HCT116 (cell line): Measurements from ENCODE around the gene PJA1. TPM values are rescaled to one million over a fixed set of nuclear protein-coding genes. Genes with fewer than 3 reads are reported as not detected.

ENCODE experiments used
- ATAC-seq: fragments of 200-7000 bp; cut with Tn5 transposase; 2 replicates; pipeline ENCODE4 v1.9.1; 2020; ENCODE audit warnings: mild to moderate bottlenecking, moderate library complexity
- BruUV-seq: library from RNA; stranded (reverse); fragments of 400-500 nt; replicated peaks from 2 replicates; lab custom pipeline; 2021; lab: Mats Ljungman, UMichigan
- CTCF ChIA-PET: fragments of 300-600 bp; sonication (Branson Sonifier 250); formaldehyde crosslinking; loops from one replicate; lab custom pipeline; 2021; ENCODE audit warnings: antibody characterized with exemption; lab: Charles Lee
- POLR2A ChIA-PET: fragments of 300-600, 350-600 bp; sonication (Branson Sonifier 250); formaldehyde crosslinking; loops from one replicate; lab custom pipeline; 2021; ENCODE audit warnings: antibody characterized with exemption; lab: Charles Lee
- RAD21 ChIA-PET, 2 experiments: fragments of 300-600 bp; sonication (Branson Sonifier 250); formaldehyde crosslinking; loops; one replicate each; lab custom pipeline; 2023; ENCODE audit warnings: low total read pairs in 2 of 2; ENCODE audit not compliant: uncharacterized antibody in 2 of 2, unreplicated experiment in 2 of 2, low non-redundant PET in 1 of 2; lab: Charles Lee
- DNase-seq: peaks from one replicate; pipeline ENCODE4 v3.0.0-alpha.2; 2010; ENCODE audit warnings: low read depth, low spot score
- H2AFZ ChIP-seq: fragments of 200-600 bp; shearing (Covaris generic), sonication (generic); 2 replicates; pipeline ENCODE4 v1.6.1; 2017; ENCODE audit warnings: low read depth, mixed run types, mixed read lengths, antibody characterized with exemption, low read length; ENCODE audit not compliant: poor library complexity, severe bottlenecking
- H3K27ac ChIP-seq: 2 replicates; pipeline ENCODE4 v1.5.1; 2012; ENCODE audit warnings: low read depth, low read length
- H3K27me3 ChIP-seq: fragments of 200-600 bp; sonication (generic); 2 replicates; pipeline ENCODE4 v1.6.1; 2016; ENCODE audit warnings: mixed run types, low read length, mixed read lengths; ENCODE audit not compliant: insufficient read depth
- H3K36me3 ChIP-seq, 2 experiments: fragments of 200-500 bp in 1 of 2; fragments of 200-600 bp in 1 of 2; sonication (Bioruptor generic) in 1 of 2; sonication (generic) in 1 of 2; 2 replicates each; pipeline versions ENCODE4 v1.5.1 to v1.6.1; 2014 to 2016; ENCODE audit warnings: low read length in 2 of 2, inconsistent platforms in 1 of 2, mixed read lengths in 1 of 2, mixed run types in 1 of 2; ENCODE audit not compliant: insufficient read depth in 2 of 2, control insufficient read depth in 1 of 2
- H3K4me1 ChIP-seq, 2 experiments: fragments of 200-600 bp in 1 of 2; sonication (generic) in 1 of 2; 2 replicates each; pipeline versions ENCODE4 v1.5.1 to v1.6.1; 2012 to 2017; ENCODE audit warnings: low read length in 2 of 2, inconsistent platforms in 1 of 2, mild to moderate bottlenecking in 1 of 2, mixed read lengths in 1 of 2, mixed run types in 1 of 2, moderate library complexity in 1 of 2; ENCODE audit not compliant: insufficient read depth in 2 of 2, control insufficient read depth in 1 of 2
- H3K4me2 ChIP-seq: fragments of 200-600 bp; sonication (generic); 2 replicates; pipeline ENCODE4 v1.6.1; 2017; ENCODE audit warnings: mixed run types, low read length, mixed read lengths
- H3K4me3 ChIP-seq, 2 experiments: fragments of 200-600 bp in 1 of 2; sonication (generic) in 1 of 2; replicated peaks in 1 of 2; 2 replicates each; pipeline ENCODE4 v1.5.1; 2011 to 2016; ENCODE audit warnings: low read length in 2 of 2, control low read depth in 1 of 2, low read depth in 1 of 2, mild to moderate bottlenecking in 1 of 2, mixed read lengths in 1 of 2, mixed run types in 1 of 2
- H3K79me2 ChIP-seq: fragments of 200-600 bp; sonication (generic); 2 replicates; pipeline ENCODE4 v1.6.1; 2017; ENCODE audit warnings: mild to moderate bottlenecking, mixed run types, low read length, moderate library complexity, mixed read lengths; ENCODE audit not compliant: insufficient read depth
- H3K9ac ChIP-seq: fragments of 200-600 bp; sonication (generic); 2 replicates; pipeline ENCODE4 v1.6.1; 2016; ENCODE audit warnings: low read length, mixed read lengths
- H3K9me2 ChIP-seq: fragments of 200-600 bp; sonication (generic), shearing (Covaris generic); 2 replicates; pipeline ENCODE4 v1.6.1; 2017; ENCODE audit warnings: mixed run types, mild to moderate bottlenecking, moderate library complexity; ENCODE audit not compliant: insufficient read depth
- H3K9me3 ChIP-seq, 2 experiments: fragments of 200-500 bp in 1 of 2; fragments of 200-600 bp in 1 of 2; sonication (Bioruptor generic) in 1 of 2; sonication (generic) in 1 of 2; 2 replicates each; pipeline ENCODE4 v1.6.1; 2014 to 2017; ENCODE audit warnings: low read length in 2 of 2, mixed read lengths in 2 of 2, inconsistent platforms in 1 of 2, low read depth in 1 of 2, mild to moderate bottlenecking in 1 of 2, mixed run types in 1 of 2, moderate library complexity in 1 of 2; ENCODE audit not compliant: control insufficient read depth in 1 of 2, insufficient read depth in 1 of 2
- H4K20me1 ChIP-seq: fragments of 200-600 bp; sonication (generic), shearing (Covaris generic); 2 replicates; pipeline ENCODE4 v1.6.1; 2017; ENCODE audit warnings: mixed run types, mild to moderate bottlenecking, moderate library complexity; ENCODE audit not compliant: insufficient read depth
- CBX3 ChIP-seq: IDR thresholded peaks from 2 replicates; pipeline ENCODE4 v1.6.1; 2012; ENCODE audit warnings: low read depth
- EGR1 ChIP-seq: IDR thresholded peaks from 2 replicates; pipeline ENCODE4 v1.6.1; 2012; ENCODE audit warnings: low read depth
- ELF1 ChIP-seq: IDR thresholded peaks from 2 replicates; pipeline ENCODE4 v1.6.1; 2012; ENCODE audit warnings: low read depth, borderline replicate concordance
- POLR2A ChIP-seq: IDR thresholded peaks from 2 replicates; pipeline ENCODE4 v1.7.0; 2011; ENCODE audit warnings: borderline replicate concordance; ENCODE audit not compliant: insufficient read depth, insufficient read length; ENCODE audit errors: extremely low read depth
- POLR2AphosphoS5 ChIP-seq: IDR thresholded peaks from 2 replicates; pipeline ENCODE4 v1.6.1; 2011; ENCODE audit warnings: mild to moderate bottlenecking, low read depth, low read length, moderate library complexity
- SP1 ChIP-seq: IDR thresholded peaks from 2 replicates; pipeline ENCODE4 v1.6.1; 2012; ENCODE audit warnings: low read depth
- SRF ChIP-seq: IDR thresholded peaks from 2 replicates; pipeline ENCODE4 v1.6.1; 2012; ENCODE audit warnings: low read depth
- YY1 ChIP-seq: IDR thresholded peaks from 2 replicates; pipeline ENCODE4 v1.6.1; 2011; ENCODE audit warnings: low read length, low read depth, moderate library complexity, mild to moderate bottlenecking; ENCODE audit not compliant: insufficient replicate concordance; ENCODE audit errors: extremely low read depth
- intact Hi-C: fragments of 100-400 bp; cut with micrococcal nuclease; formaldehyde crosslinking; loops from 2 replicates; pipeline ENCODE4 v1.10.0; 2022
- total RNA-seq: library from RNA; stranded (reverse); gene quantifications from one replicate; pipeline ENCODE4 v1.2.1, GENCODE V29; 2021; ENCODE audit not compliant: unreplicated experiment
- TF ChIP-seq, protein P1 (sequence below), 3 experiments: fragments of 200-600 bp in 1 of 3; sonication (generic) in 1 of 3; IDR thresholded peaks in 2 of 3; conservative IDR thresholded peaks in 1 of 3; 2 replicates each; pipeline ENCODE4 v1.5.1; 2012 to 2017; ENCODE audit warnings: low read depth in 2 of 3, low read length in 2 of 3, antibody characterized with exemption in 1 of 3, borderline replicate concordance in 1 of 3, control low read depth in 1 of 3, mild to moderate bottlenecking in 1 of 3, mixed read lengths in 1 of 3, mixed run types in 1 of 3, moderate library complexity in 1 of 3; ENCODE audit not compliant: insufficient read depth in 1 of 3
- TF ChIP-seq, protein P2 (sequence below): IDR thresholded peaks from 2 replicates; pipeline ENCODE4 v1.6.1; 2012; ENCODE audit warnings: low read depth

Gene PJA1
- total RNA-seq, 1 experiment from 2014 or later = 15.7 TPM

DNA sequence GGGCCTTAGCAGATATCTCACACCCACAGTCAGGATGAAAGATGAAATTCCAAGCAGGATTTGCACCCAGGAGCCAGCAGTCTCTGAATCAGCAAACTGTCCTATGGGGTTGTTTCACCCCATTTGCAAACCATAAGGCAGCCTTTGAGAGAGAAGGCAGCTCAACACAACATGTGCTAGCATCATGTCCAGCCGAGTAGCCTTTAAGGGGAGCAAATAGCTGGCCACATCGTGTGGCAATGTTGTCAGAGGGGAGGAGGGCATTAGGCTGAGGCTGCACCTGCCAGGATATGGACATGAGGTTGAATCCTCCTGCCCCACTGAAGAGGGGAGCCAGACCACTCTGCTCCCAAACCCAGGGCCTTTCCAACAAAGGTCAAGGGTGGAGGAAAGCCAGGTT lies 20.6 kb upstream of the PJA1 start:
- Histone ChIP-seq H3K4me1 (no peaks in the 10 kb centered on the region), H3K36me3 (no peaks in the 10 kb centered on the region), H3K9me3 (no peaks in the 10 kb centered on the region), H3K4me2 (no peak overlapping the region), H3K27me3 (no peaks in the 10 kb centered on the region), H3K4me3 (no peak overlapping the region), H3K79me2 (no peaks in the 10 kb centered on the region), H3K9me2 (no peaks in the 10 kb centered on the region), H2AFZ (no peak overlapping the region)
- DNase-seq (no peak), ATAC-seq (no peak)
- RAD21 ChIA-PET = no interaction called here
- CTCF ChIA-PET = no interaction called here
- TF ChIP-seq EGR1 (no peak), YY1 (no peak)
- TF ChIP-seq, protein P1, sequence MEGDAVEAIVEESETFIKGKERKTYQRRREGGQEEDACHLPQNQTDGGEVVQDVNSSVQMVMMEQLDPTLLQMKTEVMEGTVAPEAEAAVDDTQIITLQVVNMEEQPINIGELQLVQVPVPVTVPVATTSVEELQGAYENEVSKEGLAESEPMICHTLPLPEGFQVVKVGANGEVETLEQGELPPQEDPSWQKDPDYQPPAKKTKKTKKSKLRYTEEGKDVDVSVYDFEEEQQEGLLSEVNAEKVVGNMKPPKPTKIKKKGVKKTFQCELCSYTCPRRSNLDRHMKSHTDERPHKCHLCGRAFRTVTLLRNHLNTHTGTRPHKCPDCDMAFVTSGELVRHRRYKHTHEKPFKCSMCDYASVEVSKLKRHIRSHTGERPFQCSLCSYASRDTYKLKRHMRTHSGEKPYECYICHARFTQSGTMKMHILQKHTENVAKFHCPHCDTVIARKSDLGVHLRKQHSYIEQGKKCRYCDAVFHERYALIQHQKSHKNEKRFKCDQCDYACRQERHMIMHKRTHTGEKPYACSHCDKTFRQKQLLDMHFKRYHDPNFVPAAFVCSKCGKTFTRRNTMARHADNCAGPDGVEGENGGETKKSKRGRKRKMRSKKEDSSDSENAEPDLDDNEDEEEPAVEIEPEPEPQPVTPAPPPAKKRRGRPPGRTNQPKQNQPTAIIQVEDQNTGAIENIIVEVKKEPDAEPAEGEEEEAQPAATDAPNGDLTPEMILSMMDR (IDR thresholded peaks at IDR 0.05 in 2 of 3, conservative IDR thresholded peaks at IDR 0.05 in 1 of 3; ENCODE audit: borderline replicate concordance in 1 of 3, insufficient read depth in 1 of 3, low read depth in 2 of 3, low read length in 2 of 3) = no peak
- TF ChIP-seq, all 23 proteins: peak for 0
- H3K9ac ChIP-seq = no peak overlapping the region
- POLR2A ChIA-PET = no interaction called here
- intact Hi-C loops = no loop called here
- H4K20me1 ChIP-seq = no peaks in the 10 kb centered on the region
- no TSS peak for BruUV-seq
- H3K27ac ChIP-seq = no peak overlapping the region

DNA sequence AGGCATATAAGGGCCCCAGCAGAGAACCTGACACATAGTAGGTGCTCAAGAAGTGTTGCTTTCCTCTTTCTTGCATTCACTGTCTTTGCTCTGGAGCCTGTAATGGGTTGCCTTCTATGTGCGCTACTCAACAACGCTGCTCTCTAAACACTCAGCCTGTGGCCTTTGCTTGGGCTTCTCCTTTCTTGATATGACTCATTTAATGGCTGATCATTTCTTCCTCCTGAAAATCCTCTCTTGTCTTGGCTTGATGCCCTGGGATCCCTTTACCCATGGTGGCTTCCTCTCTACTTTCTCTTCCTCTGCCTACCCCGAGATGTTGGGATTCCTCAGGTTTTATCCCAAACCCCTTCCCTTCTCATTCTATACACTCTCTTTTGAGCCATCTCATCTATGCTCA lies 19.9 kb upstream of the PJA1 start:
- ChIA-PET CTCF (no interaction called here), RAD21 (no interaction called here)
- TF ChIP-seq SRF (no peak), EGR1 (no peak), ELF1 (no peak), CBX3 (no peak), POLR2A (no peak), POLR2AphosphoS5 (no peak), SP1 (no peak)
- TF ChIP-seq, protein P2, sequence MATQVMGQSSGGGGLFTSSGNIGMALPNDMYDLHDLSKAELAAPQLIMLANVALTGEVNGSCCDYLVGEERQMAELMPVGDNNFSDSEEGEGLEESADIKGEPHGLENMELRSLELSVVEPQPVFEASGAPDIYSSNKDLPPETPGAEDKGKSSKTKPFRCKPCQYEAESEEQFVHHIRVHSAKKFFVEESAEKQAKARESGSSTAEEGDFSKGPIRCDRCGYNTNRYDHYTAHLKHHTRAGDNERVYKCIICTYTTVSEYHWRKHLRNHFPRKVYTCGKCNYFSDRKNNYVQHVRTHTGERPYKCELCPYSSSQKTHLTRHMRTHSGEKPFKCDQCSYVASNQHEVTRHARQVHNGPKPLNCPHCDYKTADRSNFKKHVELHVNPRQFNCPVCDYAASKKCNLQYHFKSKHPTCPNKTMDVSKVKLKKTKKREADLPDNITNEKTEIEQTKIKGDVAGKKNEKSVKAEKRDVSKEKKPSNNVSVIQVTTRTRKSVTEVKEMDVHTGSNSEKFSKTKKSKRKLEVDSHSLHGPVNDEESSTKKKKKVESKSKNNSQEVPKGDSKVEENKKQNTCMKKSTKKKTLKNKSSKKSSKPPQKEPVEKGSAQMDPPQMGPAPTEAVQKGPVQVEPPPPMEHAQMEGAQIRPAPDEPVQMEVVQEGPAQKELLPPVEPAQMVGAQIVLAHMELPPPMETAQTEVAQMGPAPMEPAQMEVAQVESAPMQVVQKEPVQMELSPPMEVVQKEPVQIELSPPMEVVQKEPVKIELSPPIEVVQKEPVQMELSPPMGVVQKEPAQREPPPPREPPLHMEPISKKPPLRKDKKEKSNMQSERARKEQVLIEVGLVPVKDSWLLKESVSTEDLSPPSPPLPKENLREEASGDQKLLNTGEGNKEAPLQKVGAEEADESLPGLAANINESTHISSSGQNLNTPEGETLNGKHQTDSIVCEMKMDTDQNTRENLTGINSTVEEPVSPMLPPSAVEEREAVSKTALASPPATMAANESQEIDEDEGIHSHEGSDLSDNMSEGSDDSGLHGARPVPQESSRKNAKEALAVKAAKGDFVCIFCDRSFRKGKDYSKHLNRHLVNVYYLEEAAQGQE = no peak
- TF ChIP-seq, protein P1 (IDR thresholded peaks at IDR 0.05 in 2 of 3, conservative IDR thresholded peaks at IDR 0.05 in 1 of 3; ENCODE audit: borderline replicate concordance in 1 of 3, insufficient read depth in 1 of 3, low read depth in 2 of 3, low read length in 2 of 3) = no peak

More for the DNA sequence above, 19.9 kb upstream of the PJA1 start:
- no peak for DNase-seq
- Histone ChIP-seq H3K4me3 (no peak overlapping the region), H3K27me3 (no peaks in the 10 kb centered on the region), H3K9ac (no peak overlapping the region), H3K79me2 (no peaks in the 10 kb centered on the region), H3K9me3 (no peaks in the 10 kb centered on the region), H3K36me3 (no peaks in the 10 kb centered on the region), H4K20me1 (no peaks in the 10 kb centered on the region), H3K4me2 (no peak overlapping the region), H3K9me2 (no peaks in the 10 kb centered on the region), H3K4me1 (no peaks in the 10 kb centered on the region), H3K27ac (no peak overlapping the region), H2AFZ (no peak overlapping the region)
- no TSS peak for BruUV-seq
- POLR2A ChIA-PET = no interaction called here
- intact Hi-C loops = no loop called here
- ATAC-seq = no peak
